MM.1S (cell line): ENCODE results near the gene SPDYE2B.
"Not testable (repeated sequence)": the region's sequence is repeated elsewhere in the genome, so short reads cannot be mapped to it uniquely, and the experiment has no call there.

Experiments
- EZH2 ChIP-seq: fragments of 300-600 bp; sonication (generic); optimal IDR thresholded peaks from 2 replicates; pipeline ENCODE3; 2017; ENCODE audit warnings: low read depth, mild to moderate bottlenecking, antibody characterized with exemption, low read length, mixed read lengths
- TF ChIP-seq, protein P1 (sequence below): fragments of 300-600 bp; sonication (generic); IDR thresholded peaks from 2 replicates; pipeline ENCODE4 v1.5.1; 2016; ENCODE audit warnings: antibody characterized with exemption, low read length, mixed read lengths

DNA sequence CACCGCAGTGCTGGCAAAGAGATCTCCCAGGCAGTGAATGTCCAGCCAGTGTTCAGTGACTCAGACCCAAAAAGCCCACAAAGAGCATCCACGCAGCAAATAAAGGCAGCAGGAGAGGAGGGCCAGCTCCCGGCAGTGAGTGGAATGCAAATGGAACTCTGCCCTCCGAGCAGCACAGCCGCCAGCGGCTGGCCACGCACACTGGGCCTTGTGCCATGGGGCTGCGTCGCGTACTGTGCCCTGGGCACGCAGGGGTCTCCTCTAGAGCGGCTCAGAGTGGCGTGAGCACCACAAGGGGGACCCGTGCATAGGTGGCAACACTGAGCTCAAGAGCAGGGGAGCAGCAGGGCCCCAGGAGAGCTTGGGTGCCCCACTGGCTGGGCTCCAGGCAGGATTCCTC lies 17.4 kb downstream of the SPDYE2B start:
- TF ChIP-seq, protein P1, sequence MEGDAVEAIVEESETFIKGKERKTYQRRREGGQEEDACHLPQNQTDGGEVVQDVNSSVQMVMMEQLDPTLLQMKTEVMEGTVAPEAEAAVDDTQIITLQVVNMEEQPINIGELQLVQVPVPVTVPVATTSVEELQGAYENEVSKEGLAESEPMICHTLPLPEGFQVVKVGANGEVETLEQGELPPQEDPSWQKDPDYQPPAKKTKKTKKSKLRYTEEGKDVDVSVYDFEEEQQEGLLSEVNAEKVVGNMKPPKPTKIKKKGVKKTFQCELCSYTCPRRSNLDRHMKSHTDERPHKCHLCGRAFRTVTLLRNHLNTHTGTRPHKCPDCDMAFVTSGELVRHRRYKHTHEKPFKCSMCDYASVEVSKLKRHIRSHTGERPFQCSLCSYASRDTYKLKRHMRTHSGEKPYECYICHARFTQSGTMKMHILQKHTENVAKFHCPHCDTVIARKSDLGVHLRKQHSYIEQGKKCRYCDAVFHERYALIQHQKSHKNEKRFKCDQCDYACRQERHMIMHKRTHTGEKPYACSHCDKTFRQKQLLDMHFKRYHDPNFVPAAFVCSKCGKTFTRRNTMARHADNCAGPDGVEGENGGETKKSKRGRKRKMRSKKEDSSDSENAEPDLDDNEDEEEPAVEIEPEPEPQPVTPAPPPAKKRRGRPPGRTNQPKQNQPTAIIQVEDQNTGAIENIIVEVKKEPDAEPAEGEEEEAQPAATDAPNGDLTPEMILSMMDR: not testable (repeated sequence)
- TF ChIP-seq EZH2: not testable (repeated sequence)
